GM23248 (cell line): ENCODE data around the gene UBE2A.

ENCODE experiments used
- EZH2 ChIP-seq: fragments of 200-600 bp; sonication (generic); IDR thresholded peaks from 2 replicates; pipeline ENCODE4 v1.6.1; 2018; ENCODE audit warnings: antibody characterized with exemption, mild to moderate bottlenecking; ENCODE audit not compliant: insufficient read depth, poor library complexity, severe bottlenecking
- EZH2phosphoT487 ChIP-seq: fragments of 200-600 bp; sonication (generic); IDR thresholded peaks from 2 replicates; pipeline ENCODE4 v1.6.1; 2018; ENCODE audit warnings: antibody characterized with exemption, moderate library complexity, mild to moderate bottlenecking, low read depth; ENCODE audit not compliant: insufficient read depth

DNA sequence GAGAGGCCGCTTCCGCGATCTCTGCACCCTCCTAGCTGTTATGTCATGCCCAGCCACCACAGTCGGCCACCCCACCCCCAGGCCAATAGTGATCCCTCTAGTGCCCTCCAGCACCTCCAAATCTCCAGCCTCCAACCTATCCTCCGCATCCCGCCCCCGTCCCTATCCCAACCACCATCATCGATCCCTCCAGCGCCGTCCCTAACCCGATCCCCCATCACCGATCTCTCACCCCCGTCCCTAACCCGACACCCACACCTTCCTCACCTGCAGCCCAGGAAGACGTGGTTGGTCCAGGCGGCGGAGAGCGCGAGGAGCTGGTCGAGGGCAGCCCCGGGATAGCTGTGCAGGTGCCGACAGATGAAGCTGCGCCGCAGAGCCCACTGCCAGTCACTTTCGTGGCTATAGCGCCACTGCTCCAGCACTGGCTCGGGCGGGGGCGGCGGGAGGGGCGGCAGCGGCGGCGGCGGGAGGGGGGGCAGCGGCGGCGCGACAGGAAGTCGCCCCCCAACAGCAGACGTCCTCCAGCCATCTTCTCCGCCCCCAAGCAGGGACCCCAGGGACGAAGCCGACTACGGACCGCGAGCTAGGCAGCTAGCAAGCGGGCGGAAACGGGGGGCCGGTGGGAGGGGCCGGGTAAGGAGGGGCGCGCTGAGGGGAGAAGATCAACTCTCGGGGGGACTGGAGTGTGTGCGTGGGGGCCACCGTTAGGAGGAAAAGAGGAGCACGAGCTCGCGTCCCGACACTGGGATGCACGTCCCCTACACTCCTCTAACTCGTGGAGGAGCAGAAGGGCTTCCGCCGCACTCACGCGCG, 31.3 kb downstream of the UBE2A start:
- TF ChIP-seq EZH2 (no peak), EZH2phosphoT487 (no peak)
